ENCODE measurements around the gene UBP1.
A peak's percentile ranks its signal among the peaks of the same experiment; 100 is the strongest.
"Not testable (repeated sequence)": the region's sequence is repeated elsewhere in the genome, so short reads cannot be mapped to it uniquely, and the experiment has no call there.

Gene UBP1, protein sequence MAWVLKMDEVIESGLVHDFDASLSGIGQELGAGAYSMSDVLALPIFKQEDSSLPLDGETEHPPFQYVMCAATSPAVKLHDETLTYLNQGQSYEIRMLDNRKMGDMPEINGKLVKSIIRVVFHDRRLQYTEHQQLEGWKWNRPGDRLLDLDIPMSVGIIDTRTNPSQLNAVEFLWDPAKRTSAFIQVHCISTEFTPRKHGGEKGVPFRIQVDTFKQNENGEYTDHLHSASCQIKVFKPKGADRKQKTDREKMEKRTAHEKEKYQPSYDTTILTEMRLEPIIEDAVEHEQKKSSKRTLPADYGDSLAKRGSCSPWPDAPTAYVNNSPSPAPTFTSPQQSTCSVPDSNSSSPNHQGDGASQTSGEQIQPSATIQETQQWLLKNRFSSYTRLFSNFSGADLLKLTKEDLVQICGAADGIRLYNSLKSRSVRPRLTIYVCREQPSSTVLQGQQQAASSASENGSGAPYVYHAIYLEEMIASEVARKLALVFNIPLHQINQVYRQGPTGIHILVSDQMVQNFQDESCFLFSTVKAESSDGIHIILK

DNA sequence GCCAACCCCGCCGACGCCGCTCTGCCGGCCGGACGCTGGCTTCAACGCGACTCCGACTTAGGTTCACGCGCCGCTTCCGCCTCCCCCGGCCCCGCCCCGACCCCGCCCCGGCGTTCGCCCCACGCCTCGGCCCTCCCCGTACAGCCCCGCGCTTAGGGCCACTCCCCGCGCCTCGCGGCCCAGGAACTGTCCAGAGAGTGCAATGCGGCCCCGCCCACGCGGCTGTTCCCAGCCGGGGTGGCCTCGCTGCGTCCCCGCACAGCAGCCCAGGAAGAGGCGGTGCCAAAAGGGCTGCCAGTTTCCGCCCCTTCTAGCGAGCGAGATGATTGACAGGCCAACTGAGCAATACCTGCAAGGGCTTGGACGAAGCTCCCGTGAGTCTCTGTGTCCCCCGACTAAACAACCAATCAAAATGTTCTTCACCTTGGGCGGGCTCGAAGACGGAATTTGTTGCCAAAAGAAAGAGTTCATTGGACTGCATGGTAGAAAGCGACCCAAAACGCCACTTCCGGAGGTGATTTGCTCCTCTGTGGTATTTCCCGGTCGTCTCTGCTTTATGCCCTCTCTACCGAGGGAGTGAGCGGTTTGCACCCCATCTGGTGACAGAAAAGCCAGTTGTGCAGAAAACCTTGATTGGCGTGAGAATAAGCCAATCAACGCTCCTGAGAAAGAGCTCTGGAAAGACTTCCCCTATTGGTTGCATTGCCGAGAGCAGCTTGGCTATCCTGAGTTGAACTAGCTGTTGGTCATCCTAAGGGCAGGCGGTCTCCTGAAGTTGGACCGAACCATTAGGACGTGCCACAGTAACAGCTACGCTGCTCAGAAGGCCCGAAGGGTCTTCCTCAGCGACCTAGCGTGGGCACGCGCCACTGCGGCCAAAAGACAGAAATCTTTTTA is at the start of gene UBP1:
TSS of gene UBP1 (minus strand) at position 78 of the 897 bp plus-strand sequence. CDS start 557 bp downstream, outside the sequence.
- DNase-seq (ENCODE audit: low spot score) = peak; percentile 96

DNA sequence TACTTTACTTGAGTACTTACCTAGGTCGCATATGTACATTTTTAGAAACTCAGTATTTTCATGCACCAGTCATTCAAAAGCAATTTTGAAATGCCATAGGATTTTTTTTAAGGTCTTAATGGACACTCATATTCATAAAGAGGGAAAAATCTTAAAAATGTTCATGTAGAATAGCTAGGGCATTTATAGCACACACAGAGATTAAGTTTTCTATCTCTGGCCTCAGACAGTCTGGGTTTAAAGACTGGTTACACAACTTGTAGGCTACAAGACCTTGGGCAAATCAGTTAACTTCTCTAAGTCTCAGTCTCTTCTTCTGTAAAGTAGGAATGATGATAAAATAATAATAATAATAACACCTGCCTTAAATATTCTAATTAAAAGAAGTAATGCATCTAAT is 48.5 kb upstream of the UBP1 start:
- no peak for DNase-seq (ENCODE audit: low spot score)

DNA sequence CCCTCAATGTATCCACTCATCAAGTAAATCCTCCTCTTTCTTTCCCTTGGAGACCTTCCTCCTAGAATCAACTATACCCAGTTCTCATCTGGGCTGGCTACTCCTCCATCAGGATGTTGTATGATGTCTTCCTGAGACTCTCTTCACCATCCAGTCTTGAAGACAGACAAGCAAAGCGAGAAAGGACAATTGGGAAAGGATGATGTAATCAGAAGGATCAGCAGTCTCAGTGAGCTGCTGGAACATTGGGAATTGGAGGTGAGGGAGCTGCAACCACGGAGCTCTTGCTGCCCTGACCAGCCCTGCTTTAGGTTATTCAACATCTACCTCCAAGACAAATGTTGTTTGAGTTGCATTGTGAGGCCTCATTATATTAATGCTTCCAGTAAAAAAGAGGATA is 48.0 kb upstream of the UBP1 start:
- DNase-seq (ENCODE audit: low spot score) = no peak

DNA sequence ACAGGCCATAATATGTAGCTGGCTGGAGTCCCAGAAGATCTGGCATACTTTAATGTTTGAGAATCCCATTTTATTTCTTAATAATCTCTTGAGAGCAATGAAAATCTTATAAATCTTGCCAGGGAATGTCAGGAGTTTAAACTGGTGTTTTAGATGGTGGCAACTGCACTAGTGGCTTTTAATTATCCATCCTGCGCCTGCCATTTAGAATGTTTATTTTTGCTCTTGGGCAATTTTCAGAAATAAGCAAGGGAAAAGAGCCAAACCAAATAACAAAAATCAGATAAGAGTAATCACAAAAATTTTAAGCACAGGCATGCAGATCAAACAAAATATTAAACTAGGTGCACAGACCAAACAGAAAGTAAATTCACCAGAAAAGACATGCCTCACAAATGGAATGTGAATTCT is 41.9 kb upstream of the UBP1 start:
- no peak for DNase-seq (ENCODE audit: low spot score)

DNA sequence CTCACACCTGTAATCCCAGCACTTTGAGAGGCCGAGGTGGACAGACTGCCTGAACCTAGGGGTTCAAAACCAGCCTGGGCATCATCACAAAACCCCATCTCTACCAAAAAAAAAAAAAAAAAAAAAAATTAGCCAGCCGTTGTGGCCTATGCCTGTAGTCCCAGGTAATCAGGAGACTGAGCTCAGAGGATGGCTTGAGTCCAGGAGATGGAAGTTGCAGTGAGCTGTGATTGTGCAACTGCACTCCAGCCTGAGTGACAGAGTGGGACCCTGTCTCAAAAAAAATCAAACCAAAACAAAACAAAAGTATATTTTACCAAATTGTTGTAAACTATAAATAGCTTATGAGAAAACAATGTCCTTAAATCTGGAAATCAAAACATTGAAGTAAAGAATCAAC is 34.7 kb upstream of the UBP1 start:
- DNase-seq (ENCODE audit: low spot score) = no peak

DNA sequence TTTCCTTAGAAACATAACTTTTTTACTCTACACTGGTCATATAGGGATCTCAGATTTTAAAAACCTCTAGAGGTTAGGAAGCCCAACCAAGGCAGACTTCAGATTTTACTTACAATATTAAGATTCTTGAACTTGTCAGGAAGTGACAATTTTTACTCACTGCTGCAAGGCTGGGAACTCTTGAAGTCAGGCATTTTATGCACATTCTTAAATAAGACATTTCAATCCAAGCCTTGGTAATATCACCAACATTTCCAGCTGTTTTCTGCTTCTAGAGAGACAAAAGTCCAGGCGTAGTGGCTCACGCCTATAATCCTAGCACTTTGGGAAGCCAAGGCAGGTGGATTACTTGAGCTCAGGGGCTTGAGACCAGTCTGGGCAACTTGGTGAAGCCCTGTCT is 33.6 kb upstream of the UBP1 start:
- no peak for DNase-seq (ENCODE audit: low spot score)

DNA sequence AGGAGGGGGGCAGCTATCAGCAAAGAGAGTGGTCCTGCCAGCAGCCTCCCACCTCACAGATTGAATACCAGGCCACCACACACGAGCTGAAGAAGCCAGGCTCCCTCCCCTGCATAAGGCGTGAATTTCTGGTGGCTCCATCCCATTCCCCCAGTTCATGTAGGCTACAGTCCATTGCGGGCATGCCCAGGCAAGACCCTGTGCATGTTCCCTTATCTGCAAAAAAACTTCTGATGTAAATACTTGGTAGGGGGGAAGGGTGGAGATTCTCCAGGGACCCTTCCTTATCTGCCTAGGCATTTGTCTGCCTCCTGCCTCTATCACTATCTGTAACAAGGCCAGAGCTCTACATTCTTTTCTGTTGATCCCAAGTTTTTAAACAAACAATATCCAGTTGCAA is 27.6 kb upstream of the UBP1 start:
- no peak for DNase-seq (ENCODE audit: low spot score)

DNA sequence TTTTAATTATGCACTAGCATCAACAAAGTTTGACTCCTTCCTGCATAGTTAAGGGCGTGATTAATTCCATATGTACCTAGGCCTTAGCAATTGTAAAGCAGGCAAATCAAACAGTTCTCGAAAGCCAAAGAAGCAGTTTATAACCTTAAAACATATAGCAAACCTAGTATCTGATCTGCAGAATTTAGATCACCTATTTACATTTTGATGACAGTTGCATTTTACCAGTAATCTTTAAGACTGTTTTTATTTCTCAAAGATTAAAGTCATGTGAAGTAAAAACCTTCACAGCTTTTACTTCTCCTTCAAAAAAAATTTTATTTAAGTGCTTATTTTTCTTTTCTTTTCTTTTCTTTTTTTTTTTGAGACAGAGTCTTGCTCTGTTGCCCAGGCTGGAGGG is 20.9 kb upstream of the UBP1 start:
- DNase-seq (ENCODE audit: low spot score) = no peak

DNA sequence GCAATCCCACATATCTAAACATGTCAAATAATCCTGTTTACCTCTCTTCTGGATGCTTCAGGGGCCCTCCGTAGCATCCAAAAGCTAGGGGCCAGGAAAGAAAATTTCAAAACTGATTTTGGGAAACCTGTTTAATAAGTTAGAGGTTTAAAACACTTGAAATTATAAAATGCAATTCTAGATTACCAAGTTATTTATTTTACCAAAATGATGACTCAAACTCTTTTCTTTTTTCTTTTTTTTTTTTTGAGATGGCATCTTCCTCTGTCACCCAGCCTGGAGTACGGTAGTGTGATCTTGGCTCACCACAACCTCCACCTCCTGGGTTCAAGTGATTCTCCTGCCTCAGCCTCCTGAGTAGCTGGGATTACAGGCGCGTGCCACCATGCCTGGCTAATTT is 19.4 kb upstream of the UBP1 start:
- DNase-seq (ENCODE audit: low spot score) = not testable (repeated sequence)

DNA sequence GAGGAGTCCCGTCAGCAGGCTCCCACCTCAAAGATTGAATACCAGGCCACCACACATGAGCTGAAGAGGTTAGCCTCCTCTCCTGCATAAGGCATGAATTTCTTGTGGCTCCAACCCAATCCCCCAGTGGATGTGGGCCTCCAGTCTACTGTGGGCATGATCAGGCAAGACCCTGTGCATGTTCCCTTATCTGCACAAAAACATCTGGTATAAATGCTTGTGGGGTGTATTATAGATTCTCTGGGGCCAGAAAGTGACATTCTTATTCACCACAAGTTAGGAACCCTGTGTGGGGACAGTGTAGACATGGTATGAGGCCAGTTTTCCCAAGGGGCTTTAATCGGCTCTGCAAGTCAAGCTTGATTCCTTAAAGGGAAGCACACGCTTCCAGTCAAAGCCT is 18.2 kb upstream of the UBP1 start:
- no peak for DNase-seq (ENCODE audit: low spot score)

DNA sequence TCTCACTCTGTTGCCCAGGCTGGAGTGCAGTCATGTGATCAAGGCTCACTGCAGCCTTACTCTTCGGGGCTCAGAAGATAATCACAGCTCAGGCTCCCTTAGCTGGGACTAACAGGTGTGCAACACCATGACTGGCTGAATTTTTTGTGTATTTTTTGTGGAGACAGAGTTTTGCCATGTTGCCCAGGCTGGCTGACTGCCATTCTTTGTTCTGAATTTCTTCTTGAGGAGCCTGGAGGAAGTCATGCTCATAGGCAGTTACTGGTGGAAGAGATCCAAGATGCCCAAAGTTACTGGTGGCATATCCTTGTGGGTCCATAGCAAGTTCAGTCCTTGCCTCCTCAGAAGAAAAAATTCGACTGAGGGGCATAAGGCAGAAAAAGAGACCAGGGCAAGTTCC is 16.6 kb upstream of the UBP1 start:
- no peak for DNase-seq (ENCODE audit: low spot score)

DNA sequence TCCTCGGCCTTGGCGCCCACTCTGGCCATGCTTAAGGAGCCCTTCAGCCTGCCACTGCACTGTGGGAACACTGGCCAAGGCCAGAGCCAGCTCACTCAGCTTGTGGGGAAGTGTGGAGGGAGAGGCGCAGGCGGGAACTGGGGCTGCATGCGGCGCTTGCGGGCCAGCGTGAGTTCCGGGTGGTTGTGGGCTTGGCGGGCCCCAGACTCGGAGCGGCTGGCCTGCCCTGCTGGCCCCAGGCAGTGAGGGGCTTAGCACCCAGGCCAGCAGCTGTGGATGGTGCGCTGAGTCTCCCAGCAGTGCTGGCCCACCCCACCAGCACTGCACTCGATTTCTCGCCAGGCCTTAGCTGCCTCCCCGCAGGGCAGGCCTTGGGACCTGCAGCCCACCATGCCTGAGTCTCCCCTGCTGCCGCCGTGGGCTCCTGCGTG is 13.1 kb upstream of the UBP1 start:
- DNase-seq (ENCODE audit: low spot score) = no peak

DNA sequence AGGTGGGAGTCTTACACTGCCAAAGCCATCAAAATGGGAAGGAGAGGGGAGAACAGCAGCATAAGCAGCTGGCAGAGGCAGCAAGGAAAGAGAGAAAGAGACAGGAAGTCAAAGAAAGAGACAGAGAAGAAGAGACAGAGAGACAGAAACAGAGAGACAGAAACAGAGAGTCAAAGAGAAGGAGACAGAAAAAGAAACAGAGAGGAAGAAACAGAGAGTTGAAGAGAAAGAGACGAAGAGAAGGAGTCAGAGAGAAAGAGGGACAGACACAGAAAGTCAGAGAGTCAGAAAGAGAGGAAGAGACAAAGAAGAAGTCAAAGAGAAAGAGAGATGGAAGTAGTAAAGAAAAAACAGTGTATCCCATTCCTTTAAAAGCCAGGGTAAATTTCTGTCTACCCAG is 11.8 kb upstream of the UBP1 start:
- not testable (repeated sequence) for DNase-seq (ENCODE audit: low spot score)

DNA sequence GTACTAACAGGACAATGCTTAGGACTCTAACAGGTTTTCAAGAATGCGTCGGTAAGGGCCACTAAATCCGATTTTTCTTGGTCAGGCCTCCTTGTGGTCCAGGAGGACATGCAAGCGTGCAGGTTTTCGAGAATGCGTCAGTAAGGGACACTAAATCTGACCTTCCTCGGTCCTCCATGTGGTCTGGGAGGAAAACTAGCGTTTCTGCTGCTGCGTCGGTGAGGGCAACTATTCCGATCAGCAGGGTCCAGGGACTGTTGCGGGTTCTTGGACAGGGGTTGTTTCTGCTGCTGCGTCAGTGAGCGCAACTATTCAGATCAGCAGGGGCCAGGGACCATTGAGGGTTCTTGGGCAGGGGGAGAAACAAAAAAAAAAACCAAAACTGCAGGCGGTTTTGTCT is 7.8 kb upstream of the UBP1 start:
- DNase-seq (ENCODE audit: low spot score) = no peak

DNA sequence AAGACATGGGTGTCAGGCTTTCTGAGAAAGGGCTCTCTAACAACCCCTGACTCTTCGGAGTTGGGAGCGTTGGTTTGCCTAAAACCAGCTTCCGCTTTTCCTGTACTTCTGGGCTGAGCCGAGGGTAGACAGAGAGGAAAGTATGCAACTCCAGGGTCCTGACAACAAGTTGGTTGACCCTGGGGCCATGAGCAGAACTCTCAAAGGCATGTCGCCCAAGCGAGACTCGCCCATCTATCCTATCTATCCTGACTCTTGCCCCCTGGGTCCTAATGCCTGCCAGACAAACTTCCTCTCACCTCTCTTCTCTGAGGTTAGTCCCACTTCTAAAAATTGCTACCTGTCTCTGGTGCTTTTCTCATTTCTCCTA is 7.0 kb upstream of the UBP1 start:
- not testable (repeated sequence) for DNase-seq (ENCODE audit: low spot score)

DNA sequence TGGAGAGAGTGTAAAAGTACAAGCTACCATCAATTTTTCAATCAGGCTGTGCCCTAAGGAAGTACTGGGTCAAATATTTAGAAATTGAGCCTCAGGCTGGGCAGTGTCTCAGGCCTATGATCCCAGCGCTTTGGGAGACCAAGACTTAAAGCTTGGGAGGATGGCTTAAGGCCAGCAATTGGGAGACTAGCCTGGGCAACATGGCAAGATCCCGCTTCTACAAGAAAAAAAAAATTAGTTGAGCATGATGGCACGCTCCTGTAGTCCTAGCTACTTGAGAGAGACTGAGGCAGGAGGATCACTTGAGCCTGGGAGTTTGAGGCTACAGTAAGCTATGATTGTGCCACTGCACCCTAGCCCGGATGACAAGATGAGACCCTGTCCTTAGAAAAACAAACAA is 2.0 kb upstream of the UBP1 start:
- no peak for DNase-seq (ENCODE audit: low spot score)

DNA sequence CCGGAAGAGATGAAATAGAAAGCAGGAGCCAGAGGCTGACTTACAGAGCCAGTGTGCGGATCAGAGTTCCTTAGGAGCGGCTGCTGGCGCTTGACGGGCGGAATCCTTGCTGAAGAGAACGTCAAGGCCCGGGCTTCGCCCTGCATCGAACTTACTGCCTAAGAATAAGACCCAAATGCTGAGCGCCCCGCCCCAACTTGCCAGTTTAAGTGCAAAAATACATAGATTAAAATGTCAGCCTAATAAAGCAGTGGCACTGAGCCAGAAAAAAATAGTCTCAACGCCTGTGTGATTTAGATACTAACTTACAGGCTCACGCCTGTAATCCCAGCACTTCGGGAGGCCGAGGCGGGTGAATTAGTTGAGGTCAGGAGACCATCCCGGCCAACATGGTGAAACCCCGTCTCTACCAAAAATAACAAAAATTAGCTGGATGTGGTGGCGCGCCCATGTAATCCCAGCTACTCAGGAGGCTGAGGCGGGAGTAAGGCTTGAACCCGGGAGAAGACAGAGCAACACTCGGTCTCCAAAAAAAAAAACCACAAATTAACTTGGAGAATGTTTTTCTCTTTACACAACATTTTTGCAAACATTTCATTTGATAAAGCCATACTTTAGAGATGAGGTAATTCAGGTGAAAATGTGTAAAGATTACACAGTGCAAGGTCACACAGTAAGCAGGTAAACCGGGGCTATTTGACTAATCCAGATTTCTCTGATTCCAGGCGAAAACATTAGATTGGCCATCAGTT is 1.2 kb upstream of the UBP1 start:
- DNase-seq (ENCODE audit: low spot score) = peak; percentile 69

DNA sequence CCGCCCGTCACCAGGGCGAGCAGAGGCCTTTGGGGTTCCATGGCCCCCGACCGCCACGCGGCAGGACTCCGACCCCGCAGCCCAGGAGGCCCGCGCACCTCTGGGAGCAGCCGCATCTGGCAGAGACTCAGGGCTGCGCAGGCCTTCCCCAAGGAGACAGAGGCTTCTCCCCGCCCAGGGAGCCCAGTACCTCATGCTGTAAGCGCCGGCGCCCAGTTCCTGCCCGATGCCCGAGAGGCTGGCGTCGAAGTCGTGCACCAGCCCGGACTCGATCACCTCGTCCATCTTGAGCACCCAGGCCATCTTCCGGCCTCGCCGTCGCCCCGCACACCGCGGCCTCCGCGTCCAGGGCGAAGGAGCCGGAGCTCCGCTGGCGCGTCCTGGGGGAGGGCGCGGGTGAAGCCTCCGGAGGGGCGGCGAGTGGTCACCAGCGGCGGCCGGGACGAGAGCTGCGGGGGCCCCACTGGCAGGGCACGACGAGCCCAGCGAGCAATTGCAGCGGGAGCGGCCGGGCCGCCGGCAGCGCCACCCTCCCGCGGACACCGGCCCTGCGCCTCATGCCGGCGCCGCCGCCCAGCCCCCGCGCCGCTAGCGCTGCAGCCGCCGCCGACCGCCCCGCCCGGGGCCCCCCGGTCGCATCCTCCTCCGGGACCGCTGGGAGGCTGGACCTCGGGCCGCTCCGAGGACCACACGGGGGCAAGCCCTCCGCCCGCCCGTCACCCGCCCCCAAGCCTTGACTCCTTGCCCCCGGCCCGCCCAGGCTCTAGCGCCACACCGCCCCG is 468 bp downstream of the UBP1 start:
- DNase-seq (ENCODE audit: low spot score) = peak; percentile 79

DNA sequence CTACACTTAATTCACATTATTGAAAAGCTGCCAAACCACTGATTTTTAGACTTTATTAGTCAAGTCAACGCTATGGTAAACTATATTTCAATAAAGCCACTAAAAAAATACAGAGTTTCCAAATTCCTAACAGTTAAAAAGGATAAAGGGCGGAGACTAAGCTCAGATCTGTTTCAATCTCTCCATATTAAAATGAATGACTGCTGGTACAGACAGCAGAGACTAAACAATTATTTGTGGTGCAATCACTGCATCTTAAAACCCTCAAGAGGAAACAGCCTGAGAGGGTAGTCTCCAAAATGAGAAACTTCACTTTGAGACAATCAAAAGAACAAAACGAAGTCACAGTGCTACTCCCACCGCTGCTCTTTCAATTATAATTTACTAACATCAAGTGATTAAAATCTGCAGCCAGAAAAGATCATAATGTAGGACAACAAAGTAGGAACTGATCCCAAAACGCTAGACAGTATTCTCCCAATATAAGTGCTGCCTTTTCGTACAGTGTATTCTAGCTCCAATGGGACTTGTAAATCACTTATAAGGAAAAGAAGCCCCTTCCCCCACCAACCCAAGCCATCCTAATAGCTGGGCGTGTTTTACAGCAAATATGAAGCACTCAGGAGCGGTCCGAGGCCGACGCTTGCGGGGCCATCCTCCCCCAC is 1.2 kb downstream of the UBP1 start:
- DNase-seq (ENCODE audit: low spot score) = no peak

DNA sequence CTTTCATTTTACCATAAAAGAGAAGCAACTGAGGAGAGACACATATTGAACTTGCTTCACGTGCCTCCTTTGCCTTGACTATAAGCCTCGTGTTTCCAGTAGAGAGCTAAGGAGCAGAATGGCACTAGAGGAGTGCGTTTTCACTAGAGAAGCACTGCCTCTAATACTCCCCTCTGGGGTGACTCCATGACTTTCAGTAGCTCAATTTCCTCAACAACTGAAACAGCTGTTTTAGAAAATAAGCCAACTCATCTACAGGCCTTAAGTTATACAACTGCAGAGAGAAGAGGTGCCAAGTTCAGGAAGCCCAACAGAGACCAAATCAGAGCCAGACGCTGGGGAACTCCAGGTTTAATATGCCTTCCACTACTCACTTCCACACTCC is 1.9 kb downstream of the UBP1 start:
- DNase-seq (ENCODE audit: low spot score) = no peak

Data from D341Med (cell line).